K562 (cell line): ENCODE data around the gene CAB39. TPM values are rescaled to one million over a fixed set of nuclear protein-coding genes. Genes with fewer than 3 reads are reported as not detected.

Experiments
- ATAC-seq: fragments of 200-7000 bp; cut with Tn5 transposase; 3 replicates; pipeline ENCODE4 v1.9.1; 2020; ENCODE audit warnings: moderate library complexity
- BruUV-seq: library from RNA; stranded (reverse); fragments of 400-500 nt; replicated peaks from 2 replicates; lab custom pipeline; 2021; lab: Mats Ljungman, UMichigan
- CTCF ChIA-PET: fragments of 300-600 bp; formaldehyde crosslinking; extraction: SDS; loops from one replicate; lab custom pipeline; 2021; ENCODE audit warnings: low intra/inter-chr PET ratio; lab: Yijun Ruan, JAX
- POLR2A ChIA-PET: fragments of 300-600, 350-650 bp; sonication (Branson Sonifier 250); formaldehyde crosslinking; extraction: SDS; loops from one replicate; lab custom pipeline; 2021; ENCODE audit warnings: antibody characterized with exemption, inconsistent platforms; lab: Yijun Ruan, JAX
- DNase-seq, 4 experiments: peaks; one replicate each; pipeline versions ENCODE4 v3.0.0 to v3.0.0-alpha.2; 2011 to 2018; ENCODE audit warnings: low spot score in 3 of 4, mixed read lengths in 3 of 4; ENCODE audit errors: extremely low read depth in 1 of 4
- FAIRE-seq: peaks from 2 replicates; lab custom pipeline; 2011; peaks lifted over from hg19 to GRCh38; lab: Jason Lieb, UNC
- H2AFZ ChIP-seq: 2 replicates; pipeline ENCODE4 v1.6.0; 2011; ENCODE audit warnings: low read depth, low read length, control low read depth, inconsistent platforms
- H3K27ac ChIP-seq: fragments of 200-600 bp; 3 replicates; pipeline ENCODE4 v1.8.0; 2011; ENCODE audit warnings: low read depth, mild to moderate bottlenecking, control low read depth, inconsistent platforms, low read length, moderate library complexity, mixed read lengths; ENCODE audit errors: extremely low read depth
- H3K27me3 ChIP-seq, 2 experiments: fragments of 300-600 bp in 1 of 2; 2 replicates in 1 of 2; 3 replicates in 1 of 2; pipeline versions ENCODE4 v1.6.0 to v1.8.0; 2011; ENCODE audit warnings: inconsistent platforms in 2 of 2, low read length in 2 of 2, mild to moderate bottlenecking in 1 of 2, mixed read lengths in 1 of 2, moderate library complexity in 1 of 2; ENCODE audit not compliant: control insufficient read depth in 2 of 2, insufficient read depth in 2 of 2
- H3K36me3 ChIP-seq: fragments of 300-600 bp; 3 replicates; pipeline ENCODE4 v1.8.0; 2011; ENCODE audit warnings: mild to moderate bottlenecking, low read length, inconsistent platforms; ENCODE audit not compliant: control insufficient read depth, insufficient read depth
- H3K4me1 ChIP-seq, 2 experiments: fragments of 200-600 bp in 1 of 2; replicated peaks in 1 of 2; 2 replicates in 1 of 2; 3 replicates in 1 of 2; pipeline versions ENCODE4 v1.5.1 to v1.8.0; 2011; ENCODE audit warnings: inconsistent platforms in 2 of 2, low read length in 2 of 2, mild to moderate bottlenecking in 1 of 2, mixed read lengths in 1 of 2, moderate library complexity in 1 of 2; ENCODE audit not compliant: control insufficient read depth in 2 of 2, insufficient read depth in 2 of 2
- H3K4me2 ChIP-seq: 2 replicates; pipeline ENCODE4 v1.6.1; 2011; ENCODE audit warnings: low read length, control low read depth, inconsistent platforms, mixed read lengths; ENCODE audit not compliant: insufficient read depth
- H3K4me3 ChIP-seq: fragments of 200-600 bp; sonication (generic), shearing (Covaris generic); 2 replicates; pipeline ENCODE4 v1.5.1; 2016; ENCODE audit warnings: control low read depth, inconsistent platforms
- H3K79me2 ChIP-seq: fragments of 200-600 bp; 3 replicates; pipeline ENCODE4 v1.8.0; 2011; ENCODE audit warnings: low read length, inconsistent platforms; ENCODE audit not compliant: control insufficient read depth, insufficient read depth
- H3K9ac ChIP-seq, 2 experiments: 2 replicates each; pipeline versions ENCODE4 v1.6.0 to v1.6.1; 2011; ENCODE audit warnings: low read depth in 2 of 2, low read length in 2 of 2, control low read depth in 1 of 2, inconsistent platforms in 1 of 2, mild to moderate bottlenecking in 1 of 2, mixed read lengths in 1 of 2; ENCODE audit not compliant: insufficient read depth in 1 of 2
- H3K9me1 ChIP-seq: one replicate; pipeline ENCODE4 v1.6.0; 2011; ENCODE audit warnings: inconsistent platforms, mild to moderate bottlenecking, low read length, moderate library complexity; ENCODE audit not compliant: control insufficient read depth, insufficient read depth
- H3K9me3 ChIP-seq: replicated peaks from 2 replicates; pipeline ENCODE4 v1.5.1; 2011; ENCODE audit warnings: low read depth, low read length, inconsistent platforms; ENCODE audit not compliant: control insufficient read depth, insufficient read depth
- H4K20me1 ChIP-seq: replicated peaks from 2 replicates; pipeline ENCODE4 v1.6.1; 2011; ENCODE audit warnings: low read length, inconsistent platforms, mixed read lengths; ENCODE audit not compliant: control insufficient read depth, insufficient read depth
- ATF2 ChIP-seq: sonication (generic); formaldehyde crosslinking; IDR thresholded peaks from 2 replicates; pipeline ENCODE4 v1.8.1; 2022; ENCODE audit warnings: missing genetic modification reagents
- ATF4 ChIP-seq: fragments of 450-650 bp; formaldehyde crosslinking; IDR thresholded peaks from 2 replicates; pipeline ENCODE4 v1.4.0; 2022; ENCODE audit warnings: mild to moderate bottlenecking, moderate library complexity
- CEBPZ ChIP-seq: fragments of 150-350 bp; IDR thresholded peaks from 2 replicates; pipeline ENCODE4 v1.6.1; 2014; ENCODE audit warnings: low read depth, mild to moderate bottlenecking, low read length, borderline replicate concordance
- ERF ChIP-seq: fragments of 450-650 bp; formaldehyde crosslinking; IDR thresholded peaks from 2 replicates; pipeline ENCODE4 v1.4.0; 2020; ENCODE audit warnings: mild to moderate bottlenecking, mixed read lengths
- FOS ChIP-seq: IDR thresholded peaks from 3 replicates; pipeline ENCODE4 v1.6.1; 2011; ENCODE audit not compliant: insufficient read length; ENCODE audit errors: extremely low read depth
- KDM4B ChIP-seq, 2 experiments: fragments of 450-650 bp in 1 of 2; sonication (generic) in 1 of 2; IDR thresholded peaks; 2 replicates each; pipeline ENCODE4 v1.6.1; 2016 to 2017; ENCODE audit warnings: borderline replicate concordance in 2 of 2, antibody characterized with exemption in 1 of 2, low read depth in 1 of 2, mild to moderate bottlenecking in 1 of 2
- NCOA4 ChIP-seq: fragments of 450-650 bp; IDR thresholded peaks from 2 replicates; pipeline ENCODE4 v1.6.1; 2018; ENCODE audit warnings: mild to moderate bottlenecking; ENCODE audit not compliant: partially characterized antibody
- RAD21 ChIP-seq, 2 experiments: fragments of 250-450 bp in 1 of 2; fragments of 450-650 bp in 1 of 2; sonication (Bioruptor Pico) in 1 of 2; formaldehyde crosslinking in 1 of 2; IDR thresholded peaks in 1 of 2; conservative IDR thresholded peaks in 1 of 2; 2 replicates each; pipeline versions ENCODE4 v1.4.0 to v1.8.0; 2020 to 2022; ENCODE audit warnings: mild to moderate bottlenecking in 2 of 2, moderate library complexity in 1 of 2
- SAP30 ChIP-seq: fragments of 200-600 bp; sonication (generic); IDR thresholded peaks from 2 replicates; pipeline ENCODE4 v1.6.1; 2012; ENCODE audit warnings: borderline replicate concordance, low read depth, mild to moderate bottlenecking, moderate library complexity, low read length, control low read depth, inconsistent platforms; ENCODE audit not compliant: insufficient read depth, poor library complexity, severe bottlenecking
- SUPT5H ChIP-seq: fragments of 450-650 bp; IDR thresholded peaks from 2 replicates; pipeline ENCODE4 v1.6.1; 2016
- TSC22D4 ChIP-seq: fragments of 450-650 bp; IDR thresholded peaks from 2 replicates; pipeline ENCODE4 v1.6.1; 2016; ENCODE audit warnings: missing genetic modification characterization, missing biosample characterization, control low read depth
- ZFP91 ChIP-seq: sonication (generic); formaldehyde crosslinking; IDR thresholded peaks from 2 replicates; pipeline ENCODE4 v1.8.0; 2022; ENCODE audit warnings: mild to moderate bottlenecking, missing genetic modification reagents
- WGBS: fragments of 100-300 bp; shearing (Covaris generic); methylation state at CpG from one replicate; pipeline ENCODE4 v1.1.6; 2016; ENCODE audit warnings: low coverage, mixed read lengths; ENCODE audit not compliant: insufficient coverage; ENCODE audit errors: missing lambda C conversion rate; 5-methylcytosine and 5-hydroxymethylcytosine counted together
- in situ Hi-C: fragments of 300-500 bp; cut with MboI; formaldehyde crosslinking; loops from 4 replicates; pipeline ENCODE4 v1.15.0; 2018; ENCODE audit warnings: inconsistent platforms, mixed read lengths
- intact Hi-C: fragments of 100-400 bp; cut with micrococcal nuclease; formaldehyde crosslinking; loops from 2 replicates; pipeline ENCODE4 v1.14.2; 2022
- polyA plus RNA-seq, 8 experiments: library from polyadenylated mRNA; depleted of rRNA in 4 of 8; stranded (reverse) in 5 of 8; unstranded in 3 of 8; fragments of >200 nt; fragmentation: Nextera tagmentation in 2 of 8; fragmentation: Illumina TruSeq in 1 of 8; extraction: Ambion mirVana in 2 of 8; extraction: Trizol in 1 of 8; gene quantifications; 2 replicates each; pipeline versions ENCODE4 v1.2.1 to v1.2.3, GENCODE V29; 2011 to 2014; ENCODE audit warnings: inconsistent platforms in 1 of 8, missing spikeins in 1 of 8
- total RNA-seq, 7 experiments: library from RNA; depleted of rRNA in 6 of 7; stranded (reverse); fragments of >200 nt in 6 of 7; fragmentation: Illumina TruSeq in 2 of 7; extraction: Trizol in 2 of 7; gene quantifications; 2 replicates each; pipeline versions ENCODE4 v1.2.1 to v1.2.3, GENCODE V29; 2011 to 2021; ENCODE audit warnings: low replicate concordance in 1 of 7

Gene CAB39
- total and polyA plus RNA-seq, 9 of the 15 experiments (the other 6 are each of a cell fraction or from before 2014, with no cell fraction given): 27.2 to 94.4 (median 70.1) TPM

GRCh38 chr2:230778350-230779063 lies 65.9 kb downstream of the CAB39 start (continued):
- TF ChIP-seq ZFP91 (CRISPR knock-in tag) (no peak), FOS (no peak), TSC22D4 (tag) (no peak), KDM4B (IDR thresholded peaks at IDR 0.05; ENCODE audit: borderline replicate concordance in 2 of 2, low read depth in 1 of 2) (no peak), RAD21 (CRISPR knock-in tag; conservative IDR thresholded peaks at IDR 0.05 in 1 of 2, IDR thresholded peaks at IDR 0.05 in 1 of 2) (no peak), ATF4 (CRISPR knock-in tag) (no peak), SUPT5H (no peak)

- ATAC-seq (no peak), DNase-seq (no peak), FAIRE-seq (no peak)
- ChIA-PET POLR2A (no interaction called here), CTCF (no interaction called here)
- H2AFZ ChIP-seq: no peak overlapping the region
- WGBS: 93% methylated on average over 3 of the region's 3 CpGs
- peaks cover 5 to 15% of the 10 kb centered on the region in 2 experiments; a peak in 4 of 5 replicates for H3K4me1 ChIP-seq
- intact Hi-C loops (no loop called here), in situ Hi-C loops (no loop called here)
- no peak overlapping the region for H3K4me3 ChIP-seq
- H3K27me3 ChIP-seq: no peaks in the 10 kb centered on the region
- no peak overlapping the region for H3K4me2 ChIP-seq
- H4K20me1 ChIP-seq: no peaks in the 10 kb centered on the region; the same call in 1 of the 2 replicates
- no TSS peak for BruUV-seq
- H3K9me1 ChIP-seq: no peaks in the 10 kb centered on the region
- H3K9ac ChIP-seq: no peak overlapping the region
- H3K79me2 ChIP-seq: peaks cover 89% of the 10 kb centered on the region
- no peaks in the 10 kb centered on the region; the same call in 1 of the 2 replicates for H3K9me3 ChIP-seq
- H3K27ac ChIP-seq: no peak overlapping the region
- H3K36me3 ChIP-seq: peaks cover 80% of the 10 kb centered on the region; the same call in 2 of the 3 replicates
- no peak for TF ChIP-seq SAP30
- no peak for TF ChIP-seq ATF2 (CRISPR knock-in tag)
- TF ChIP-seq ERF: no peak
- TF ChIP-seq CEBPZ: no peak
- no peak for TF ChIP-seq NCOA4
Observed at GRCh38 chr2:230779126-230779525, 66.5 kb downstream of the CAB39 start.
